ENCODE data around the gene SNCG. TPM values are rescaled to one million over a fixed set of nuclear protein-coding genes. Genes with fewer than 3 reads are reported as not detected.

Gene SNCG
- total RNA-seq, 1 experiment from 2014 or later = 5.5 TPM

DNA sequence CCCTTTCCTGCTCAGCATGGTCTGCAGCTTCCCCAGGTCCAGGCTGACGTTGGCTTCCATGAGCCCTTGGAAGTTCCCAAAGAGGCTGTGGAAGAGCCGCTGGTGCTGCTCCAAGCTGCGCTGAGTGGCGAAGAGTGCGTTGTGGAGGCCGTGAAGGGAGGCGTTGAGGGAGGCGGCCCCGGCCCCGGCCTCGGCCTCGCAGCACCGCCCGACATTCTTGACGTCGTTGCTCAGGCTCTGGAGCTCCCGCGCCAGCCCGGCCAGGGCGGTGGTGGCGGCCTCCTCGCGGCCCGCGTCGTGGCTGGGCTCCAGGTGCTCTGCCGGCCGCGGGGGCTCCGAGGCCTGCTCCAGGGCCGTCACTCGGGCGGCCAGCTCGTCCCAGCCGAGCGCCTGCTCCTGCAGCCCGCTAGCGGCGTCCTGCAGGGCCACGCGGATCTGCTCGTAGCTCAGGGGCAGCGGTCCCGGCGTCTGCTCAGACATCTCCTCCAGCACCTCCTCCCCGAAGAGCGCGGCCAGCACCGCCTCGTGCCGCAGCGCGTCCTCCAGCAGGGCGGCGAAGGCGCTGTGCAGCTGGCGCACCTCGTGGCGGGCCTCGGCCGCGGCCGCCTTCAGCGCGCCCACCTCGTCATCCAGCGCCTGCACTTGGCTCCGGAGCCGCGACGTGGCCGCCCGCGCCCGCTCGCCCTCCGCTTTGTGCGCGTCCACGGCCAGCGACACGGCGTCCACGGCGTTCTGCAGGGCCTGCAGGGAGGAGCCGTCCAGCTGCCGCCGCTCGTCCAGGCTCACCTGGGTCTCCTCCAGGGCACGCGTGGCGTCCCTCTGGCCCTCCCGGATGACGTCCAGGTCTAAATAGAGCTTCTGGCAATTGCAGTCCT is 15.7 kb upstream of the SNCG start:
- Histone ChIP-seq H3K27ac (ENCODE audit: insufficient read length, low read depth, low read length) (no peak overlapping the region), H4K91ac (ENCODE audit: insufficient read length, low read depth, low read length) (no peak overlapping the region), H2BK5ac (ENCODE audit: insufficient read length, low read length) (no peak overlapping the region), H4K5ac (ENCODE audit: insufficient read length, low read depth, low read length) (no peak overlapping the region), H2BK15ac (ENCODE audit: low read depth, low read length) (no peak overlapping the region), H3K18ac (ENCODE audit: insufficient read length, low read depth, low read length) (no peak overlapping the region), H2AFZ (ENCODE audit: low read length) (no peak overlapping the region), H3K14ac (ENCODE audit: insufficient read depth, low read length) (no peak overlapping the region), H3K79me1 (ENCODE audit: insufficient read depth, low read depth, low read length, poor library complexity, severe bottlenecking) (no peaks in the 10 kb centered on the region), H3K23me2 (ENCODE audit: insufficient read length, low read depth, low read length, poor library complexity, severe bottlenecking) (no peaks in the 10 kb centered on the region), H2BK12ac (ENCODE audit: insufficient read length, low read depth, low read length) (no peak overlapping the region), H3K79me2 (ENCODE audit: insufficient read depth, low read length) (no peaks in the 10 kb centered on the region), H2BK120ac (ENCODE audit: low read depth, low read length, poor library complexity, severe bottlenecking) (no peak overlapping the region), H3K4me1 (ENCODE audit: insufficient read depth, low read length) (no peaks in the 10 kb centered on the region), H3K23ac (ENCODE audit: insufficient read length, low read depth, low read length) (no peak overlapping the region), H3K27me3 (ENCODE audit: insufficient read depth, low read length) (no peaks in the 10 kb centered on the region), H3T11ph (ENCODE audit: low read length) (no peak overlapping the region), H3K4ac (ENCODE audit: low read depth, low read length) (no peak overlapping the region), H2AK5ac (ENCODE audit: insufficient read length, low read length) (no peak overlapping the region), H3K56ac (ENCODE audit: insufficient read length, low read depth, low read length) (no peak overlapping the region), H4K20me1 (ENCODE audit: control insufficient read depth, insufficient read depth, insufficient read length) (no peaks in the 10 kb centered on the region), H4K8ac (replicated peaks; ENCODE audit: insufficient read length, low read depth, low read length) (no peak overlapping the region), H3K9me3 (ENCODE audit: control insufficient read depth, low read depth, low read length) (no peaks in the 10 kb centered on the region), H2BK20ac (ENCODE audit: low read depth, low read length, poor library complexity, severe bottlenecking) (no peak overlapping the region), H3K9ac (ENCODE audit: extremely low read depth, insufficient read length, low read length) (no peak overlapping the region), H3K4me2 (ENCODE audit: insufficient read depth, insufficient read length, low read length) (no peak overlapping the region)
- H3K4me1 Mint-ChIP-seq = peaks cover 16 to 19% of the 10 kb centered on the region in 2 experiments
- TF ChIP-seq, protein P1, sequence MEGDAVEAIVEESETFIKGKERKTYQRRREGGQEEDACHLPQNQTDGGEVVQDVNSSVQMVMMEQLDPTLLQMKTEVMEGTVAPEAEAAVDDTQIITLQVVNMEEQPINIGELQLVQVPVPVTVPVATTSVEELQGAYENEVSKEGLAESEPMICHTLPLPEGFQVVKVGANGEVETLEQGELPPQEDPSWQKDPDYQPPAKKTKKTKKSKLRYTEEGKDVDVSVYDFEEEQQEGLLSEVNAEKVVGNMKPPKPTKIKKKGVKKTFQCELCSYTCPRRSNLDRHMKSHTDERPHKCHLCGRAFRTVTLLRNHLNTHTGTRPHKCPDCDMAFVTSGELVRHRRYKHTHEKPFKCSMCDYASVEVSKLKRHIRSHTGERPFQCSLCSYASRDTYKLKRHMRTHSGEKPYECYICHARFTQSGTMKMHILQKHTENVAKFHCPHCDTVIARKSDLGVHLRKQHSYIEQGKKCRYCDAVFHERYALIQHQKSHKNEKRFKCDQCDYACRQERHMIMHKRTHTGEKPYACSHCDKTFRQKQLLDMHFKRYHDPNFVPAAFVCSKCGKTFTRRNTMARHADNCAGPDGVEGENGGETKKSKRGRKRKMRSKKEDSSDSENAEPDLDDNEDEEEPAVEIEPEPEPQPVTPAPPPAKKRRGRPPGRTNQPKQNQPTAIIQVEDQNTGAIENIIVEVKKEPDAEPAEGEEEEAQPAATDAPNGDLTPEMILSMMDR (conservative IDR thresholded peaks at IDR 0.05) = no peak
- H3K9me3 Mint-ChIP-seq = no peaks in the 10 kb centered on the region; a peak in 2 of 5 replicates
- no peaks in the 10 kb centered on the region; a peak in 1 of 7 replicates for H3K36me3 Mint-ChIP-seq (ENCODE audit: insufficient read depth in 1 of 3, low read depth in 3 of 3)
- H3K27me3 Mint-ChIP-seq (ENCODE audit: low read depth) = peaks cover 7% of the 10 kb centered on the region
- no peak overlapping the region for H3K4me3 Mint-ChIP-seq
- no peak for DNase-seq
- no CpG with 5 or more reads among the region's 94 CpGs for WGBS (ENCODE audit: extremely low coverage, insufficient read length, low lambda C conversion rate)
- H3K27ac Mint-ChIP-seq = peak overlapping the region in 1 of 3 experiments; percentile 73; a peak in 1 of 7 replicates
